ENCODE measurements around the gene ACTMAP.

DNA sequence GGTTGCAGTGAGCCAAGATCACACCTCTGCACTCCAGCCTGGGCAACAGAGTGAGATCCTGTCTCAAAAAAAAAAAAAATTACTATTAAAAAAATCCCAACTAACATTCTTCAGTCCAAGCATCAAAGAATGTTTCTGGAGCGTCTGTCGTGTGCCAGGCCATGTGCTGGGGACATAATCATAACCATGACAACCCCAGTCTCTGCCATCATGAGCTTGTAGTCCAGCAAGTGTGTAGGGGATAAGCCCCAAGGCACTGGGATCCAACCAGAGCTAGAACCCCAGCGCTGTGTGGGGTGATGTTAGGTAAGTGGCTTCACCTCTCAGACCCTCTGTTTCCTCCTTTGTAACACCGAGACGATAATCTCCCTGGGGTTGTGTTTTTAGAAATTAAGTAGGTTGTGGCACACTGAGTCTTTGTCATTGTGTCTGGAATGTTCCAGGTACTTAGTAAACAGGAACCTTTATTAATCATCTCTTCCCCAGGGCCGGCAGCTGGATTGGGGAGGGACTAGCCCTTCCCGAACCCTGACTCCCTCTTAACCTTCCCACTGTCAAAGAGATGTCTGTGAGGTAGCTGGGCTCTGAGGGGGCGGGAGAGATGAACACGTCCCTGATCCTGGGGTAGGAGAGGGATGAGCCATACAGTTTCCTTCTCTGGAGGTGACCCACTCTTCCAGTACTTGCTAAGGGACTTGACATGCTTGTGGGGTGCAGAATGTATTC is 28.2 kb downstream of the ACTMAP start:
- TF ChIP-seq EZH2 (IDR thresholded peaks at IDR 0.05; ENCODE audit: insufficient read depth, poor library complexity, severe bottlenecking) (no peak), EZH2phosphoT487 (IDR thresholded peaks at IDR 0.05; ENCODE audit: insufficient read depth, low read depth) (no peak)

Measured in GM23248 (cell line).